GM19238 (cell line): ENCODE data around the gene UBE2A.

Experiments used
- DNase-seq: peaks from one replicate; pipeline ENCODE4 v3.0.0; 2011; ENCODE audit warnings: low spot score; ENCODE audit not compliant: insufficient read length

Gene UBE2A

DNA sequence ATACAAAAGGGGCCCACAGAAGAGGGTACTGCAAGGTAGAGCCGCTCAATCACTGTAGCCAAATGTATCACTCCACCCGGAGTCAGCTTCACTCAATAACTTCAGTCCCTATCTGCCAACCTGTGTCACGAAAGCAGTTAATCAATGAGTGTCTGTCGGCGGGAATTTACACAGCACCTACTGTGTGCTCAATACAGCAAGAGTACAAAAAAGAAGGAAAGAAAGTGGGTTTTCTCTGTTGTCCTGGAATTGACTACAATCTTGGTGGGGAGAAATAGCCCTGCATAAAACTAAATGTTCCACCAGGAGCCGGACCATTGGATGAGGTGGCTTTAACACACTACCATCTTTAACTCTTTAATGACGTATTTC is 32.6 kb downstream of the UBE2A start:
- no peak for DNase-seq

DNA sequence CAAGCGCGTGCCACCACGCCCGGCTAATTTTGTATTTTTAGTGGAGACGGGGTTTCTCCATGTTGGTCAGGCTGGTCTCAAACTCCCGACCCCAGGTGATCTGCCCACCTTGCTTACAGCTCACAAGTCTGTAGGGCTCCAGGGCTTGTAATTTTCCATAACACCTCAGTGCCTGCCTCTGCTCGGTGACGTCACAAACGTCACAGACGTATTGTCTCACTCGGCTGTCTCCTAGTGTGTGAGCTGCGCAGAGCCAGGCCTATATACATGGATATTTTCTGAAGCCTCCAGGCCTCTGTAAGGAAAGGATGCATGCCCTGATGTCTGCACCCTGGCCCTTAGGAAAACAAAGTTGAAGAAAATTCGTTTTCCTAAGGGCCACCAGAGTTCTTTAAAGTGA is 40.4 kb downstream of the UBE2A start:
- DNase-seq, result no peak

DNA sequence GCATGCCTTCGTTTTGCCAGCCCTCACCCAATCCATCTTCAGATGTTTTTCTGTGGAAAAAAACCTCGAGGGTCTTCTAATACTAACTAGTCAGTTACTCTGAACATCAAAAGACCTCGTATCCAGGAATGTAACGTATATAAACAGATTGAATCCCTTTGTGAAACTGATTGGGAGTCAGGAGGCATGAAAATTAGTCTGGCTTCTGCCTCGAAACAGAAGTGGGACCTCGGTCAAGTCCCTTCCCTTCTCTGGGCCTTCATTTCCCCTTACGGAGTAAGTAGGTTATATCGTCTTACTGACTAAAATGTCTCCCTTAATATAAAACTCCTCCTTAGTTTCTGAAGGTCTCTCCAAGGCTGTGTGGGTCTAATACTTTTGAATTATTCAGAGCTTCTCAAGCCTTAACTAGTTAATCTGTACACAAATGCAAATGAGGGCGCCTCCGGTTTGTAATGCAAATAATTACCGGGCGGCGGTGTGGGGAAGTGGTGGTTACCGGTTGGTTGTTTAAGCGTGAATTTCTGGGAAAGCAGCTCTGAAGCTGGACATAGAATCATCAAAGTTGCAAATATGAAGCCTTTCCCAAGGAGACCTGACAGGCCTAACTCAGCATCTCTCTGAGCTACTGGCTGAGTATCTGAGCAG is 43.3 kb downstream of the UBE2A start:
- no peak for DNase-seq

DNA sequence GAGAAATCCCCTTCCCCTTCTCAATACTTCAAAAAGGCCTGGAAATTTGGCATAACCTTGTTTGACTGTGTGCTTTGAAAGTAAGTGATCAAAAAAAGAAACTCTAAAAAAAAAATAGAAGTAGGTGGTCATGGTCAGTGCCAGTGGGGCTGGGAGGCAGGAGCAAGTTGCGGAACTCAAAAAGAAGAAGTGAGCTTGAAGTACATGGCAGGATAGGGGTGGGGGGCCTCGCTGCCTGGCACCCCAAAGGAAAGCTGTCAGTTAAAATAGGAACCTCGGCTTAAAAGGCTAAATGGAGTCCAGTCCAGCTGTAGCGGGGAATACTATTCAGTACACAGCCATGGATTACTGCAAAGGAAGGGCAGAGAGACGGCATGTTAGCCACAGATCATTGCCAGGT is 44.1 kb downstream of the UBE2A start:
- no peak for DNase-seq

DNA sequence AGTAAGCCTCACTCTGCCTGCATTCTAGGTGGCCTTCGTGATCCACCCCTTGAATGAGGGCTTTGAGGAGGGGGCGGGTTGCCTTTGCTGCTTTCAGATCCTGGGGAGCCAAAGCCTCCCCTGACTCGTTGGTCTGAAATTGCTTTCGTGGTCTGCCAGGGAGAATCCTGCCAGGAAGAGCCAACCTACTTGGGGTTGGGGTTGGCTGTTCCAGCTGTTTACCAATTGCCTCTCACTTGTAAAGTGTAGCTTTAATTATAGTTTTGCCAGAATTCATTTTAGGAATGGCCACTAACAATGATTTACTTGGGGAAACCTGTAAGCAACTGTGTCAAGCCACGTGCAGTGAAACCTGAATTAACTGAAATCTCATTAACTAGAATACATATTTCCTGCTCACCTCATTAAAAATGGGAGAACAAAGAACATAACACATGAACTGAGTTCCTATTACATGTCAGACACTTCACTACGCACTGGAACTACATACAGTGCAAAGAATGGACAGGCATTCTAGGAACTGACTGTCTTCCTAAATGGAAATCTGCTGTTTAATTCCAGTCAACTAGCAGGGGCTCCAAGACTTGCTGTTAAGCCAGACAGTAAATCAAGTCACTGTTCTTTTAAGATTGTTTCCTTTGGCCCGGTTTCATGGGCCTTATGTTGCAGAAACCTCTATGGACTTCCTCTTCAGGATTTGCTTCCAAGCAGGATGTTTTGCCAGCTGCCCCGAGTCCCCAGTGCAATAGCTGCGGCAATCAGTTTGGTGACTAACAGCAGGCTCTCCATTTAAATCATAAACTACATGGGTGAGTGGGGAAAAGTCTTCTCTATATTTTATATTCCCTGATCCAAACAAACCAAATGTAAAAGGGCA is 48.2 kb downstream of the UBE2A start:
- DNase-seq, result no peak

DNA sequence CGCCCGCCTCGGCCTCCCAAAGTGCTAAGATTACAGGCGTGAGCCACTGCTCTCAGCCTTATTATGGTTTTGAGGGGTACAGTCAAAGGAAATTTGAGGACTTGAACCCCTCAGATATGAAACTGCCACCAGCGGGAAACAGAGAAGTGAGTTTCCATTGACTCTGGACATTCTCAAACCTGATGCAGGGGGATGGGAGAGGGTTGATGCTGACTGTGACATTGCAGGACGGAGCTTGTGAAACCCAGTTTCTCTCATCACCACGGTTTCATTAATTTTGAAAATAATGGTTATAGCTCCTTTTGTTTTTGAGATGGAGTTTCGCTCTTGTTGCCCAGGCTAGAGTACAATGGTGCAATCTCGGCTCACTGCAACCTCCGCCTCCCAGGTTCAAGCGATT is 50.1 kb downstream of the UBE2A start:
- no peak for DNase-seq

DNA sequence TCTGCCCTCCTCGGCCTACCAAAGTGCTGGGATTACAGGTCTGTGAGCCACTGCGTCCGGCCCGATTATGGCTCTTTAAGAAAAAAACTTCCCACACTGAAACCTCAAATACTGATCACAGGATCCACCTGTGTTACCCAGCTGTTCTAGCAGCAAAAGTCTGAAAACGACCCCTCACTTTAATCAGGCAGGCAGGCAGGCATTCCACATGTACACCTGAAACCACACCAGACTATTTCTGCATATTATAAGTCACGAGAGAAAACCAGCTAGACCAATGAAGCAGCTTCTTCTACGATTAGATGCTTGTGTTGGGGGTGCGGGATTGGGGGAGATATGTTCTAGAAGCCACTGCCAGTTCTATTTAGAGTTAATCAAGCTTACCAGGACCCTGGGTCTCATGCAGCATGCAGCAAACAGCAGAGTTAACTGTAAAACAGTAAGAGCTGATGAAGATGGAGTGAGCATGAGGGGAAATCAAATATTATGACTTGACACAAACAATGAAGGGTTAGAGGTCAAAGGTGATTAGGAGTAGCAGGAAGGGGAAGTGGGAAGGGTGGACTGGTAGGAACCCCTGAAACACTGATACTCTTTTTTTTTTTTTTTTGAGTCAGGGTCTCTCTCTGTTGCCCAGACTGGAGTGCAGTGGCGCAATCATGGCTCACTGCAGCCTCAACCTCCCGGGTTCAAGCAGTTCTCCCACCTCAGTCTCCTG is 50.7 kb downstream of the UBE2A start:
- no peak for DNase-seq

- no peak for DNase-seq
Measured at GRCh38 chrX:119625843-119626242, 51.5 kb downstream of the UBE2A start.
